NB4 (cell line): ENCODE data around the gene RELT.
A peak's percentile ranks its signal among the peaks of the same experiment; 100 is the strongest.

Experiments
- DNase-seq: peaks from one replicate; pipeline ENCODE4 v3.0.0; 2010; ENCODE audit warnings: low read depth
- H3K4me3 ChIP-seq: one replicate; pipeline ENCODE4 v1.5.1; 2011; ENCODE audit warnings: mild to moderate bottlenecking, low read depth, low read length, moderate library complexity
- MYC ChIP-seq: IDR thresholded peaks from 2 replicates; pipeline ENCODE4 v1.6.1; 2011; ENCODE audit warnings: low read depth, low read length
- POLR2A ChIP-seq: IDR thresholded peaks from 2 replicates; pipeline ENCODE4 v1.6.1; 2011; ENCODE audit warnings: mild to moderate bottlenecking; ENCODE audit not compliant: insufficient read length; ENCODE audit errors: extremely low read depth
- TF ChIP-seq, protein P1 (sequence below): IDR thresholded peaks from one replicate; pipeline ENCODE4 v1.5.1; 2012; ENCODE audit warnings: low read depth, low read length
- TF ChIP-seq, protein P2 (sequence below): IDR thresholded peaks from 2 replicates; pipeline ENCODE4 v1.6.1; 2011; ENCODE audit warnings: low read depth, low read length

Gene RELT

DNA sequence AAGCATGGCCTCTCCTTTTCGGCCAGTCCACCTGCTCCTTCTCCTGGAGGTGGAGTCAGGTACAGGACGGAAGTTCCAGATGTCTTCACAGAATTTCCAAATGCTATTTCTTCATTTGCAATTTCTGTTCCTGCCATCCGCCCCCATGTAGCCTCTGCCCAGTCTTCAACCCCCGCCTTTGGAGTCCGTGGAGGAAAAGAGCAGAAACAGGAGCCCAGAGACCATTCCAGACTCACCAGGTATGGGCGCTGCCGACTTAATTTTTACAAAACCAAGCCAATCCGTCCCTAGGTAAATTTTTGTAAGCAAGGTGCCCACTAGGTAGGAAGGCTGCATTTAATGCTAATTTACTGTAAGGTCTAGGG lies 28.9 kb downstream of the RELT start:
- H3K4me3 ChIP-seq, result no peak overlapping the region
- no peak for DNase-seq
- TF ChIP-seq, protein P1, sequence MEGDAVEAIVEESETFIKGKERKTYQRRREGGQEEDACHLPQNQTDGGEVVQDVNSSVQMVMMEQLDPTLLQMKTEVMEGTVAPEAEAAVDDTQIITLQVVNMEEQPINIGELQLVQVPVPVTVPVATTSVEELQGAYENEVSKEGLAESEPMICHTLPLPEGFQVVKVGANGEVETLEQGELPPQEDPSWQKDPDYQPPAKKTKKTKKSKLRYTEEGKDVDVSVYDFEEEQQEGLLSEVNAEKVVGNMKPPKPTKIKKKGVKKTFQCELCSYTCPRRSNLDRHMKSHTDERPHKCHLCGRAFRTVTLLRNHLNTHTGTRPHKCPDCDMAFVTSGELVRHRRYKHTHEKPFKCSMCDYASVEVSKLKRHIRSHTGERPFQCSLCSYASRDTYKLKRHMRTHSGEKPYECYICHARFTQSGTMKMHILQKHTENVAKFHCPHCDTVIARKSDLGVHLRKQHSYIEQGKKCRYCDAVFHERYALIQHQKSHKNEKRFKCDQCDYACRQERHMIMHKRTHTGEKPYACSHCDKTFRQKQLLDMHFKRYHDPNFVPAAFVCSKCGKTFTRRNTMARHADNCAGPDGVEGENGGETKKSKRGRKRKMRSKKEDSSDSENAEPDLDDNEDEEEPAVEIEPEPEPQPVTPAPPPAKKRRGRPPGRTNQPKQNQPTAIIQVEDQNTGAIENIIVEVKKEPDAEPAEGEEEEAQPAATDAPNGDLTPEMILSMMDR, result no peak
- TF ChIP-seq MYC (no peak), POLR2A (no peak)
- TF ChIP-seq, protein P2, sequence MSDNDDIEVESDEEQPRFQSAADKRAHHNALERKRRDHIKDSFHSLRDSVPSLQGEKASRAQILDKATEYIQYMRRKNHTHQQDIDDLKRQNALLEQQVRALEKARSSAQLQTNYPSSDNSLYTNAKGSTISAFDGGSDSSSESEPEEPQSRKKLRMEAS, result no peak

DNA sequence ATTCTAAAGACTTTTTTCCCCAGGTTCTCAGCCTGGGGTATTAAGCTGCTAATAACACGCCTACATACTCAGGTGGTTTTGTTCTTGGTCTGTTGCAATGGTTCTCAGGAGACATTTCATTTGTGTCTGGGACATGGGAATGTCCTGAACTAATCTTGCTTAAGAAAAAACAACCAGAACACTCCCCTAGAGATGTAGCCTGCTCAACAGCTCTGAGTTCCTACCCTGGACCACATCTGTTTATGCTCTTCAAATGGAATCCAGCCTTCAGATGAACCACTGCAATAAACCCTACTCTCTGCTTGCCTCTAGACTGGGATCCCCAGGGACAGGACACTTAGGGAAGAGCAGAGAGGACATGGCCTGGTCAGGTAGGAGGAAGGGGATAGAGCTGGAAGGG lies 29.9 kb downstream of the RELT start:
- DNase-seq, result no peak
- TF ChIP-seq, protein P1, result no peak
- TF ChIP-seq MYC (no peak), POLR2A (no peak)
- TF ChIP-seq, protein P2, result no peak
- H3K4me3 ChIP-seq, result no peak overlapping the region

DNA sequence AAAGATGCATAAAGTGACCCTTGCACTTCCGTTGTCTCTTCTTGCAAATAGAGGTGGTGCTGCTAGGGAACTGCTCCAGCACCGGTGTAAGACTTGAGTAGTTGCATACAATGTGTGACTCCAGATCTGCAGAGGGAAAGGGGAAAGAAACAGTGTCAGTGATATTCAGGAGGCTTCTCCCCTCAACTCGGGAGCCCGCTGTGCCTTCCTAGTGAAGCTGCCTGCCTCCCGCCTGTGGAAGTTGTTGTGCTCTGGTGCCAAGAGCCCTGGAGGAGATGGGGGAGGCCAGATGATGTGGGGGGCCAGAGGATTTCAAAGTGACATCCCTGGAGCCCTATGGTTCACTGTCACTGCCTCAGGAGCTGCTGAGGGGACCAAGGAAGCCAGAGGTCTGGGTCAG lies 30.4 kb downstream of the RELT start:
- TF ChIP-seq, protein P1, result no peak
- TF ChIP-seq MYC (no peak), POLR2A (no peak)
- TF ChIP-seq, protein P2, result no peak
- DNase-seq, result no peak
- no peak overlapping the region for H3K4me3 ChIP-seq

DNA sequence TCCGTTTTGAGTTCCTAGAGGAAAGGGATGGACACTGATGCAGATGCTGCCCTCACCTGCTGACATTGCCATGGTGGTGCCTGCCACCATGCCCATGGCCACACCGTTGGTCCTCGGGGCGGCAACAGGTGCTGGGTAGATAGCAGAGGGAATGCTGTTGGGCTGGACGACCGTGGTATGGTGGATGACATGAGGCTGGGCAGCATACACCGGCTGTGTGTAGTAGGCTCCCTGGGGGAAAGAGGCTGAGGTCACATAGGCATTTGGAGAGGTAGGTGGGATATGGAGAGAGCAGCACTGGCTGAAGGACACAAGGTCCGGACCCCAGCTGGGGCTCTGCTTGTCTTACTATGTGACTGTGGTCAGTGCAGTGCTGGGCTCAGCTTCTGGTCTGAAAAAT lies 33.2 kb downstream of the RELT start:
- H3K4me3 ChIP-seq, result no peak overlapping the region
- DNase-seq, result no peak
- TF ChIP-seq, protein P2, result no peak
- TF ChIP-seq MYC (no peak), POLR2A (no peak)
- TF ChIP-seq, protein P1, result no peak

DNA sequence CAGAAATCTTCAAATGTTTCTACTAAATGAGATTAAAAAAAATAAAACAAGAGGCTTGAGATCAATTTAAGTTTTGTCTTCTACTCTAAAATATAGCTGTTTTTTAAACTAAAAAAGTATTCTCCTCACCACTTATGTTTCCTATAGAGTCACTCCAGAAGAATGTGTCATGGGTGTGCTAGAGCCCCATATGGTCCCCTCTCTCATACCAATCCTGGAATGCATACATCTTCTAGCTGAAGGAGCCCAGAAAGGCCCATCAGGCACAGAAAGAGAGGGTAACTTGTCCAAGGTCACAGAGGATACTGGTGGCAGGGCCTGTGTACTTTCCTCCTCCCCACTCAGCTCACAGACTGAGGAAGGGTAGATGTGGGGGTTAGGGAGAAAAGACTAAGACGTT lies 34.4 kb downstream of the RELT start:
- no peak for DNase-seq
- TF ChIP-seq POLR2A (no peak), MYC (no peak)
- TF ChIP-seq, protein P1, result no peak
- TF ChIP-seq, protein P2, result no peak
- H3K4me3 ChIP-seq, result no peak overlapping the region

DNA sequence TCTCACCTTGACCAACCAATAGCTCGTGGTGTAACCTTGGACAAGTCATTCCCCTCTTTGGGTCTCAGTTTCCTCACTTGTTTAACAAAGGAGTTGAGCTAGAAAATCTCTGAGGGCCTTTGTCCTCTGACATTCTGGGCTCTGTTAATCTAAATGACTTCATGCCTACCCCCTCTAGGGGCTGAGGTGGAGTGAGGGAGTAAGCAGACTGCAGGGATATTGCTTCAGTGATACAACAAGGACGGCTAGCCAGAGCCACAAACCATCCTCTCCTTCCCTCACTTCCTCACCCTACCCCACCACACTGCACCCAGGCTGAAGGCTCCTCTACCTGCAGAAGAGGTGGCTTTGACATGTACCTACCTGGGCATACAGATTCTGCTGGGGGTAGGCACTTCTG lies 34.8 kb downstream of the RELT start:
- TF ChIP-seq MYC (no peak), POLR2A (no peak)
- TF ChIP-seq, protein P2, result no peak
- TF ChIP-seq, protein P1, result peak; percentile 6

More for the DNA sequence above, 34.8 kb downstream of the RELT start:
- no peak for DNase-seq
- H3K4me3 ChIP-seq, result no peak overlapping the region
